Stimulated activated CD4-positive, alpha-beta T cell treated with anti-CD3 and anti-CD28 coated beads, Interleukin-2, amount 100 ng/mL, for 4 hours (primary cell): ENCODE measurements around the gene MYO9B.
"Not testable (repeated sequence)": the region's sequence is repeated elsewhere in the genome, so short reads cannot be mapped to it uniquely, and the experiment has no call there.

ENCODE experiments used
- DNase-seq: peaks from one replicate; pipeline ENCODE4 v3.0.0-alpha.2; 2020; ENCODE audit warnings: low read depth

Gene MYO9B

GRCh38 chr19:17091758-17092333, 16.3 kb downstream of the MYO9B start:
- DNase-seq: no peak

- no peak for DNase-seq
Observed at GRCh38 chr19:17092696-17093095, 17.1 kb downstream of the MYO9B start.

GRCh38 chr19:17094694-17095093, 19.1 kb downstream of the MYO9B start:
- not testable (repeated sequence) for DNase-seq

- no peak for DNase-seq
Observed at GRCh38 chr19:17095141-17095919, 19.8 kb downstream of the MYO9B start.

- DNase-seq: no peak
Observed at GRCh38 chr19:17097593-17098126, 22.1 kb downstream of the MYO9B start.

GRCh38 chr19:17098326-17098725, 22.7 kb downstream of the MYO9B start:
- DNase-seq: no peak

- no peak for DNase-seq
Observed at GRCh38 chr19:17101686-17102628, 26.4 kb downstream of the MYO9B start.

GRCh38 chr19:17103177-17103576, 27.6 kb downstream of the MYO9B start:
- no peak for DNase-seq

- no peak for DNase-seq
Observed at GRCh38 chr19:17104679-17105078, 29.1 kb downstream of the MYO9B start.

- no peak for DNase-seq
Observed at GRCh38 chr19:17105556-17105955, 30.0 kb downstream of the MYO9B start.

- DNase-seq: not testable (repeated sequence)
Observed at GRCh38 chr19:17106964-17107363, 31.4 kb downstream of the MYO9B start.

GRCh38 chr19:17107546-17108452, 32.2 kb downstream of the MYO9B start:
- DNase-seq: no peak

GRCh38 chr19:17108453-17108784, 32.8 kb downstream of the MYO9B start:
- no peak for DNase-seq

GRCh38 chr19:17109300-17109699, 33.7 kb downstream of the MYO9B start:
- DNase-seq: no peak

- DNase-seq: no peak
Observed at GRCh38 chr19:17109962-17110598, 34.5 kb downstream of the MYO9B start.

- no peak for DNase-seq
Observed at GRCh38 chr19:17110599-17110966, 35.0 kb downstream of the MYO9B start.

- no peak for DNase-seq
Observed at GRCh38 chr19:17111766-17112165, 36.2 kb downstream of the MYO9B start.

GRCh38 chr19:17112271-17112670, 36.7 kb downstream of the MYO9B start:
- DNase-seq: no peak

GRCh38 chr19:17112700-17113099, 37.1 kb downstream of the MYO9B start:
- no peak for DNase-seq

- no peak for DNase-seq
Observed at GRCh38 chr19:17113127-17113785, 37.7 kb downstream of the MYO9B start.
